SK-N-MC (cell line): ENCODE measurements around the gene CHRNA1.

Source experiments
- DNase-seq: peaks from one replicate; pipeline ENCODE4 v3.0.0-alpha.2; 2011; ENCODE audit warnings: low read depth, low spot score
- H3K27ac ChIP-seq: fragments of 200-600 bp; sonication (generic); 2 replicates; pipeline ENCODE4 v1.5.1; 2016; ENCODE audit warnings: mixed run types
- H3K36me3 ChIP-seq: fragments of 200-600 bp; sonication (generic); 2 replicates; pipeline ENCODE4 v1.6.1; 2017; ENCODE audit warnings: antibody characterized with exemption, low read length, mixed read lengths; ENCODE audit not compliant: insufficient read depth
- H3K4me3 ChIP-seq: fragments of 200-600 bp; sonication (generic); 2 replicates; pipeline ENCODE4 v1.5.1; 2016
- H3K9ac ChIP-seq: fragments of 200-600 bp; sonication (generic); 2 replicates; pipeline ENCODE4 v1.8.0; 2017; ENCODE audit warnings: mixed run types, mixed read lengths; ENCODE audit not compliant: insufficient read length
- H3K9me3 ChIP-seq: fragments of 200-600 bp; sonication (generic); 2 replicates; pipeline ENCODE4 v1.6.1; 2017; ENCODE audit warnings: low read depth, mild to moderate bottlenecking, antibody characterized with exemption, low read length, moderate library complexity, mixed read lengths
- EZH2 ChIP-seq: fragments of 200-600 bp; sonication (generic); IDR thresholded peaks from one replicate; pipeline ENCODE4 v1.6.1; 2017; ENCODE audit warnings: antibody characterized with exemption
- FOXP2 ChIP-seq: optimal IDR thresholded peaks from 2 replicates; pipeline ENCODE3; 2011; ENCODE audit warnings: mild to moderate bottlenecking, moderate library complexity; ENCODE audit not compliant: insufficient read depth; ENCODE audit errors: extremely low read length, control extremely low read depth
- POLR2AphosphoS5 ChIP-seq: IDR thresholded peaks from 2 replicates; pipeline ENCODE4 v1.6.1; 2012; ENCODE audit warnings: mild to moderate bottlenecking, low read depth, low read length, borderline replicate concordance

Gene CHRNA1

DNA sequence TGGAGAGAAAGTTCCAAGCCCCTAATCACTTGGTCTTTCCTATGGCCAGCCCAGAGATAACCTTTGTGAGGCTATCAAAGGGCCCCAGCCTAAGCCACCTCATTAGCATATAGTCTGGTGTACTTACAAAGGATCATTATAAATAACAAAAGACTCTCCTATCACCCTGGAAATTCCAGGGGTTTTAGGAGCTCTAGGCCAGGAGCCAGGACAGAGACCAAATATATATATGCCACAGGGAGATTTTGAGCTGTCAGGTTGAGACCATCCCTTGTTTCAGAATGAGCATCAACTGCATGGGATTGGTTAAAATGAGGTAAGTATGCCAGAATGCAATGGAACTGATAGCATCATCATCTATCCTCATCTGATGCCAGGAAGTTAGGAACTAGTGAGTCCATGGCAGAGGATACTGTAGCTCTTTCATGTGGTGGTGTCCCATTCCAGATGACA, 32.1 kb upstream of the CHRNA1 start:
- Histone ChIP-seq H3K27ac (no peak overlapping the region), H3K4me3 (no peak overlapping the region), H3K36me3 (peaks cover 22% of the 10 kb centered on the region), H3K9ac (no peak overlapping the region), H3K9me3 (no peaks in the 10 kb centered on the region; the same call in 1 of the 2 replicates)
- TF ChIP-seq POLR2AphosphoS5 (no peak), FOXP2 (no peak), EZH2 (no peak)
- DNase-seq: no peak

DNA sequence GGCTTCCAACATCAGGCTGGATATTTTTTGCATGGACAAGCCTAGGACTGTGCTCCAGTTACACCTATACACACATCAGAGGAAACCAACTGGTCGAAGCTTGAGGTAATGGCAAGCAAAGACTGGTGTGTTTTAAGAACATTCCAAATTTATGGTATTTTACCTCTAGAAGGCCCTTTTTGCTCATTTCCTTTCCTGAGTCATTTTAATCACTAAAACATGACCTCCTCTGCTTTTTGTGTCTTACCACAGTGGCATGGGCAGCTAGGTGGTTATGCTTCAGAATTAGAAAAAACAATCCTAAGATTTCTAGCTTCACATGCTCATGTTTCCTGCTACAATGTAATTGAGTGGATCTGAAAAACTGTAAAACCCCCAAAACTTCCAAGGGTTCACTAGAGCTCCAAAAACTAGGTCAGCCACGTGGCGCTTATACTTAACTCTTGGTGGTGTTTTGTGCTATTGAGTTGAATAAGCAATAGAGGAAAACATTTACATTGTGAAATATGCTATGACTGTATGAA, 30.6 kb upstream of the CHRNA1 start:
- Histone ChIP-seq H3K36me3 (peaks cover 14% of the 10 kb centered on the region), H3K4me3 (no peak overlapping the region), H3K9ac (no peak overlapping the region), H3K9me3 (no peaks in the 10 kb centered on the region; the same call in 1 of the 2 replicates), H3K27ac (no peak overlapping the region)
- TF ChIP-seq EZH2 (no peak), POLR2AphosphoS5 (no peak)
- no peak for DNase-seq

DNA sequence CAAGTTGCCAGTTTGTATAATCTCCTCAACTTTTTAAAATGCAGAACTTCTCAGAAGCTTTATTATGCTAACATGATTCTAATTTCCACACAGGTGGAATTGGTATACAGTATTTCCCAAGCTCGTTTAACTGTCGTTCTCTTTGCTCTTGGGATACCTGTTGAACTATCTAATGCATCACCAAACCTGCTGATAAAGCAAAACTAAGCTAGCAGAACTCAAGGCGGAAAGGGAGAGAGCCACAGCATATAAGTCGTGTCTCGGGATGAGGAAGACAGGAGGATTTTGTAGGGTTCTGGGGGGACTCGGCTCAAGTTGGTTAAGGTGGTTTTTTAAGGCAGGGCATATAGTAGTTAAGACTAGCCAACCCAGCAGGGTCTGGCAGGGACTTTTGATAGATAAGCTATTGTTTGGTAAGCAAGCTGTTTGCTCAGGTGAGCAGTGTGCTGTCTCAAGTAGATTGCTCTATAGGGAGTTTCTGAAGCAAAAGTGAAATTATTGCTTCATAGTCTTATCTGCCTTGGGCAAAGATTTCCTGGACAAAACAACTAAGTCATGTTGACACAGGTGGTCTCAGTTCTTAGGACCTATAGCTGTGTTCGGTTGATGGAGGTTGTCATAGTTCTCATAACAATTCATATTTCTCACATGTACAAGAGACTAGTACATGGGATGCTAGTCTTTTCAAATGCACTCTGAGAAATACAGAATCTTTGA, 28.2 kb upstream of the CHRNA1 start:
- no peak overlapping the region for H3K9ac ChIP-seq
- H3K36me3 ChIP-seq: no peaks in the 10 kb centered on the region
- no peak overlapping the region for H3K4me3 ChIP-seq
- no peak for DNase-seq
- no peak for TF ChIP-seq FOXP2
- no peak for TF ChIP-seq EZH2
- no peak for TF ChIP-seq POLR2AphosphoS5
- H3K9me3 ChIP-seq: no peaks in the 10 kb centered on the region
- no peak overlapping the region for H3K27ac ChIP-seq

DNA sequence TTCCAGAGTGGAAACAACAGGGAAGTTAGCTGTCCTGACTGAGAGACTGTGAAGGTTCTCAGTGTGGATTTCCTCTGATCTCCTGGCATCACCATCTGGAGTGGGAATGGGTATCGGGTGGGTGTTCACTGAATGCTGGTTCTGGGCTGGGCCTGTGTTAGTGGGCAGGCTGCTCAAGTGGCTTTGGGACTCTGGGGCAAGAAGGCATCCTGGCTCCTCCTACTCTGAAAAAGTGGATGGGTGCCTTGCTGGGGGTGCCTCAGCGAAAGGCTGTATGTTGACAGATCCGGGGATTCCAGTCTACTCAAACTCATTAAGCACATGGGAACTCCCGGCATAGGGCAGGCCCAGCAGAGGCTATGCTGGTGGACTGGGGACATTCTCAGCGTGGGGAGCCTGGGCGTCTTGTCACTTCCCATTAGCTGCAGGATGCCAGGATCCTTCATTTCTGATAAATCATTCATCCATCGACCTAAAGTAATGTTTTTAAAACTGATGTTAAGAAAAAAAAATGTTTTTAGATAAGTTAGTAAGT, 27.5 kb upstream of the CHRNA1 start:
- no peak for TF ChIP-seq FOXP2
- no peak for TF ChIP-seq EZH2
- TF ChIP-seq POLR2AphosphoS5: no peak
- H3K27ac ChIP-seq: no peak overlapping the region
- H3K9me3 ChIP-seq: no peaks in the 10 kb centered on the region
- H3K4me3 ChIP-seq: no peak overlapping the region
- H3K36me3 ChIP-seq: no peaks in the 10 kb centered on the region
- no peak for DNase-seq
- H3K9ac ChIP-seq: no peak overlapping the region

DNA sequence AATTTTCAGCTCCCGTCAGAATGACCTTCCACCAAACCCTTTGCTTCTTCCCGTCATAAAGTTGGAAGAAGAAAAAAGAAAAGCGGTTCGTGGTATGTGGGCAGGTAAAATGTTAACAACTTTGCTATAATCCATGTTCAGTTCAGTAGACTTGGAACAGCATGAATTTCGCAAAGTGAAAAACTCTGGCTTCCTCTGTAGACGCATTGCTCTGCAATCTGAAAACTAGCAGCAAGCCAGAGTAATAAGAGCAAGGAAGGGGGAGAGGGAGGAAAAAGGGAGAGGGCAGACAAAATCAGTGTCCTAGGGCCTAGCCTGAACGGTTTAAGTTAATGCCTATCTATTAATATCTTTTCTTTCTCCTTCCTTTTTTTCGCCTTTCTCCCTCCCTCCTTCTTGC, 26.7 kb upstream of the CHRNA1 start:
- no peaks in the 10 kb centered on the region for H3K9me3 ChIP-seq
- H3K4me3 ChIP-seq: no peak overlapping the region
- no peak overlapping the region for H3K27ac ChIP-seq
- TF ChIP-seq FOXP2 (no peak), POLR2AphosphoS5 (no peak), EZH2 (no peak)
- no peak overlapping the region for H3K9ac ChIP-seq
- H3K36me3 ChIP-seq: no peaks in the 10 kb centered on the region
- no peak for DNase-seq

DNA sequence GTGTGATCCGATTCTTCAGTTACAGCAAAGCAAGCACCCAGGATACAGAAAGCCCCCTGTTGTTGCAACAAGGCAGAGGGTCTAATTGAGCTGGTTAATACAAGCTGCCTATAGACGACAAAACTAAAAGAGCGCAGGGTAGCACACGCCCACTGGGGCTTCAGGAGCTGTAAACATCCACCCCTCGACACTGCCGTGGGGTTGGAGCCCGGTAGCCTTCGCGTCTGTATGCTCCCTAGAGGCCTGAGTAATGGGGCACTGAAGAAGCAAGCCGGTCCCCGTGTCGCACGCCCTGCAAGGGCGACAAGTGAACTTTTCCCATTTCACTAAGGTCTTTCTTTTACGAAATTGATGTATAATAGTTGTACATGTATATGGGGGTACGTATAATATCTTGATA, 24.7 kb upstream of the CHRNA1 start:
- TF ChIP-seq POLR2AphosphoS5: no peak
- TF ChIP-seq EZH2: no peak
- TF ChIP-seq FOXP2: no peak

DNA sequence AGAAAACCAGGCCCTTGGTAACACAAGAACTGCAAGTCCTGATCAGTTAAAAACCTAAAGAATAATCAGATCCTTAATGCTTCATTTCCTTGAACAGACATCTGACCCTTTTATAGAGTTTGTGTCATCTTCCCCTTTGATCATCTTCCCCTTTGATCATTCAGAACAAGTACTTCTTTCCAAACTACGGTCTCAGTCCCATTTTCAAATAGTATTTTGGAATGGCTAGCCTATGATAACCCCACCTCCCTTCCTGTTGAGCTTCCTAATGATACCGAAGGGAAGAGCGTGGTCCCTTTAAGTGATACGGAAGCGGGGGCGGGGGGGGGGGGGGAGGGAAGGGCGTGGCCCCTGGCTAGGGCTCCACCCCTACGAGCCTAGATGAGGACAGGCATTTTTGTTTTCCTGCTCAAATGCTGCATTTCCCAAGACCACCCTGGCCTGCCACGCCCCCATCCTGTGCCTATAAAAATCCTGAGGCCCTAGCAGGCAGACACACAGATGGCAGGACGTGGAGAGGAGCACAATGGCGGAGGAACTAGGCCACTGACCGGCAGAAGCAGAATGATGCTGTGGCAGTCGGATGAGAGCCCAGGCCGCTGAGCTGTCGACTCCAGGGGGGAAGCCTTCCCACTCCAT, 24.1 kb upstream of the CHRNA1 start:
- peak overlapping the region; percentile 50 for H3K4me3 ChIP-seq
- H3K9me3 ChIP-seq: no peaks in the 10 kb centered on the region
- no peak; the same call in 1 of the 2 replicates for TF ChIP-seq POLR2AphosphoS5
- TF ChIP-seq EZH2: no peak
- no peak for TF ChIP-seq FOXP2
- DNase-seq: no peak
- no peaks in the 10 kb centered on the region for H3K36me3 ChIP-seq
- H3K27ac ChIP-seq: peak overlapping the region; percentile 92
- H3K9ac ChIP-seq: no peak overlapping the region

More for the DNA sequence above, 24.7 kb upstream of the CHRNA1 start:
- H3K9ac ChIP-seq: no peak overlapping the region
- H3K27ac ChIP-seq: no peak overlapping the region
- no peak overlapping the region for H3K4me3 ChIP-seq
- no peak for DNase-seq
- no peaks in the 10 kb centered on the region for H3K9me3 ChIP-seq
- no peaks in the 10 kb centered on the region for H3K36me3 ChIP-seq

DNA sequence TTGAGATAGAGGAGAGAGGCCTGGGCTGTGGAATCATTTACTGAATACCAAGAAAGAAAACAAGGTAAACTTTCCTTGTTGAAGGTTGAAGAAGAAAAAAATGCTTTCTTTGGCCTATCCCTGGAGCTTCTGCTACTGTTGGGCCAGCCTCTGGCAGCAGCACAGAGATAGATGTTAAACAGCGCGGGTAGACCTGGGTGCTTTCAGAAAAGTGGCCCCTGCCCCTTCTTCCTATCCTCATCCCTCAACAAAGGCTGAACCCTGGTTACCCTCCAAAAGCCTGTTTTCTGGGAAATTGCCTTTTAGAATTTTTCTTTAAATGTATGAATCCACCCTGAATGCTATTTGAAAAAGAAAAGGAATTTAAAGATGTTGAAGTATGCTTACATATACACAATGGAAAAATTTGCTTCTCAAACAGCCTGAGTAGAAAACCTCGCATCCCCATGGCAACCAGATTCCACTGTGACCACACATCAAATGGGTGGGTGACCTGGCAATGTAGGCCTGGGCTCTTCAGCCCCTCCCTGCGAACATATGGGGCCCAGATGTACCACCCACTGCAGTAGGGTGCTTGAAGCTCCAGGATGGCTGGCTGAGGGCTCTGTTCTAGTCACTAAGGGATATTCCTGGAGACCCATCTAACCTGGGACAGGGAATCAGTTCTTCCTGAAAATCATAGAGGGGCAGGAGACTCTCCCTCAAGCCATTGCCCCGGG, 23.4 kb upstream of the CHRNA1 start:
- DNase-seq: peak; percentile 40
- Histone ChIP-seq H3K9ac (no peak overlapping the region), H3K27ac (peak overlapping the region; percentile 92), H3K36me3 (no peaks in the 10 kb centered on the region), H3K4me3 (peak overlapping the region; percentile 50), H3K9me3 (no peaks in the 10 kb centered on the region)
- TF ChIP-seq POLR2AphosphoS5 (no peak), FOXP2 (no peak)
